Panc1 (cell line): ENCODE results near the gene CBX7. TPM values are rescaled to one million over a fixed set of nuclear protein-coding genes. Genes with fewer than 3 reads are reported as not detected.

ENCODE experiments used
- ATAC-seq: fragments of 200-7000 bp; cut with Tn5 transposase; 2 replicates; pipeline ENCODE4 v1.9.1; 2020; ENCODE audit warnings: mild to moderate bottlenecking, moderate library complexity
- BruUV-seq: library from RNA; stranded (reverse); fragments of 400-500 nt; replicated peaks from 2 replicates; lab custom pipeline; 2021; lab: Mats Ljungman, UMichigan
- CTCF ChIA-PET: fragments of 300-600 bp; sonication (Branson Sonifier 250); formaldehyde crosslinking; loops from one replicate; lab custom pipeline; 2022; ENCODE audit warnings: antibody characterized with exemption; lab: Charles Lee
- POLR2A ChIA-PET: fragments of 300-600 bp; sonication (Branson Sonifier 250); formaldehyde crosslinking; loops from one replicate; lab custom pipeline; 2022; ENCODE audit warnings: antibody characterized with exemption; lab: Charles Lee
- DNase-seq: peaks from one replicate; pipeline ENCODE4 v3.0.0-alpha.2; 2010; ENCODE audit warnings: low read depth, low spot score
- H3K27ac ChIP-seq: 2 replicates; pipeline ENCODE4 v1.5.1; 2011; ENCODE audit warnings: mild to moderate bottlenecking, low read length, inconsistent platforms
- H3K27me3 ChIP-seq: fragments of 200-500 bp; sonication (Bioruptor generic); 2 replicates; pipeline ENCODE4 v1.6.0; 2014; ENCODE audit warnings: low read length, inconsistent platforms; ENCODE audit not compliant: control insufficient read depth, insufficient read depth
- H3K36me3 ChIP-seq: fragments of 200-500 bp; sonication (Bioruptor generic); 2 replicates; pipeline ENCODE4 v1.5.1; 2014; ENCODE audit warnings: inconsistent platforms, mild to moderate bottlenecking, low read length, moderate library complexity; ENCODE audit not compliant: control insufficient read depth, insufficient read depth
- H3K4me1 ChIP-seq: 2 replicates; pipeline ENCODE4 v1.5.1; 2011; ENCODE audit warnings: inconsistent platforms, mild to moderate bottlenecking, low read length, moderate library complexity; ENCODE audit not compliant: control insufficient read depth, insufficient read depth
- H3K4me3 ChIP-seq, 2 experiments: 2 replicates each; pipeline ENCODE4 v1.5.1; 2011 to 2012; ENCODE audit warnings: low read depth in 2 of 2, low read length in 2 of 2, mild to moderate bottlenecking in 2 of 2, inconsistent platforms in 1 of 2, moderate library complexity in 1 of 2
- H3K9me3 ChIP-seq: fragments of 200-500 bp; sonication (Bioruptor generic); 2 replicates; pipeline ENCODE4 v1.5.1; 2014; ENCODE audit warnings: low read depth, mild to moderate bottlenecking, inconsistent platforms, low read length, moderate library complexity; ENCODE audit not compliant: control insufficient read depth, insufficient read depth
- POLR2AphosphoS5 ChIP-seq: IDR thresholded peaks from 2 replicates; pipeline ENCODE4 v1.6.1; 2012; ENCODE audit warnings: mild to moderate bottlenecking, low read depth, low read length, moderate library complexity
- SIN3A ChIP-seq: IDR thresholded peaks from 2 replicates; pipeline ENCODE4 v1.6.1; 2012; ENCODE audit warnings: low read depth, mild to moderate bottlenecking, low read length, moderate library complexity, borderline replicate concordance; ENCODE audit not compliant: insufficient read depth
- TCF7L2 ChIP-seq: IDR thresholded peaks from 2 replicates; pipeline ENCODE4 v1.6.1; 2011; ENCODE audit warnings: mild to moderate bottlenecking, low read depth, low read length, inconsistent platforms
- in situ Hi-C: cut with HindIII; loops from 2 replicates; pipeline ENCODE4 v1.10.0; 2016; ENCODE audit warnings: low sequenced_read_pairs, low pct_unique_long_range_greater_than_20kb
- intact Hi-C: fragments of 100-400 bp; cut with micrococcal nuclease; formaldehyde crosslinking; loops from one replicate; pipeline ENCODE4 v1.10.0; 2022; ENCODE audit not compliant: unreplicated experiment
- total RNA-seq: library from RNA; stranded (reverse); gene quantifications from one replicate; pipeline ENCODE4 v1.2.1, GENCODE V29; 2021; ENCODE audit not compliant: unreplicated experiment
- TF ChIP-seq, protein P1 (sequence below), 2 experiments: IDR thresholded peaks; 2 replicates each; pipeline ENCODE4 v1.6.1; 2011 to 2012; ENCODE audit warnings: low read depth in 2 of 2, control low read depth in 1 of 2, low read length in 1 of 2, mild to moderate bottlenecking in 1 of 2, moderate library complexity in 1 of 2; ENCODE audit not compliant: insufficient read depth in 1 of 2
- TF ChIP-seq, protein P2 (sequence below): fragments of 450-650 bp; IDR thresholded peaks from 2 replicates; pipeline ENCODE4 v1.5.1; 2017; ENCODE audit warnings: mild to moderate bottlenecking

CBX7 gene
- total RNA-seq, 1 experiment from 2014 or later, result 14.5 TPM

DNA sequence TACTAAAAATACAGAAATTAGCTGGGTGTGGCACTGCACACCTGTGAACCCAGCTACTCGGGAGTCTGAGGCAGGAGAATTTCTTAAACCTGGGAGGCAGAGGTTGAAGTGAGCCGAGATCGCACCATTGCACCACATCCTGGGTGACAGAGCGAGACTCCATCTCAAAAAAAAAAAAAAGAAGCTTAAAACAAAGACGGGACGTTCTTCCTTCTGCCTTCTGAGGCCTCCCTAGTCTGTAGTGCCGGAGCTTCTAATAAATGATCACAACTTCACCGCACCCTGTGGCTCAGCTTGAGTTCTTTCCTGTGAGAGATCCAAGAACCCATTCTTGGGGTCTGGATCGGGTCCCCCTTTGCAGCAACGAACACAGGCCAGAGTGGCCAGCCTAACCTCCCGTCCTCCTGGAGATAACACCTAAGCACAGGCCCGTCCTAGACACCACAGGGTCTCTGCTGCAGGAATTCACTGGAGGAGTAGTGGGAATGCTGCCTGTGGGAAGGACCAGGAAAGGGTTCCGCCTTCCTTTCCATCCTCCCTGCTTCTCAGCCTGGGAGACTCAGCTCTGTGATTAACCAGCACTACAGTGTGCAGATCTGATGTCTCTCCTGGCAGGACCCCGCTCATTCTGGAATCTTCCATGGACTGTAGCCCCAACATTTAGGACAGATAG, 57.6 kb downstream of the CBX7 start:
- DNase-seq, result no peak
- TF ChIP-seq TCF7L2 (no peak), POLR2AphosphoS5 (no peak), SIN3A (no peak)
- TF ChIP-seq, protein P1, sequence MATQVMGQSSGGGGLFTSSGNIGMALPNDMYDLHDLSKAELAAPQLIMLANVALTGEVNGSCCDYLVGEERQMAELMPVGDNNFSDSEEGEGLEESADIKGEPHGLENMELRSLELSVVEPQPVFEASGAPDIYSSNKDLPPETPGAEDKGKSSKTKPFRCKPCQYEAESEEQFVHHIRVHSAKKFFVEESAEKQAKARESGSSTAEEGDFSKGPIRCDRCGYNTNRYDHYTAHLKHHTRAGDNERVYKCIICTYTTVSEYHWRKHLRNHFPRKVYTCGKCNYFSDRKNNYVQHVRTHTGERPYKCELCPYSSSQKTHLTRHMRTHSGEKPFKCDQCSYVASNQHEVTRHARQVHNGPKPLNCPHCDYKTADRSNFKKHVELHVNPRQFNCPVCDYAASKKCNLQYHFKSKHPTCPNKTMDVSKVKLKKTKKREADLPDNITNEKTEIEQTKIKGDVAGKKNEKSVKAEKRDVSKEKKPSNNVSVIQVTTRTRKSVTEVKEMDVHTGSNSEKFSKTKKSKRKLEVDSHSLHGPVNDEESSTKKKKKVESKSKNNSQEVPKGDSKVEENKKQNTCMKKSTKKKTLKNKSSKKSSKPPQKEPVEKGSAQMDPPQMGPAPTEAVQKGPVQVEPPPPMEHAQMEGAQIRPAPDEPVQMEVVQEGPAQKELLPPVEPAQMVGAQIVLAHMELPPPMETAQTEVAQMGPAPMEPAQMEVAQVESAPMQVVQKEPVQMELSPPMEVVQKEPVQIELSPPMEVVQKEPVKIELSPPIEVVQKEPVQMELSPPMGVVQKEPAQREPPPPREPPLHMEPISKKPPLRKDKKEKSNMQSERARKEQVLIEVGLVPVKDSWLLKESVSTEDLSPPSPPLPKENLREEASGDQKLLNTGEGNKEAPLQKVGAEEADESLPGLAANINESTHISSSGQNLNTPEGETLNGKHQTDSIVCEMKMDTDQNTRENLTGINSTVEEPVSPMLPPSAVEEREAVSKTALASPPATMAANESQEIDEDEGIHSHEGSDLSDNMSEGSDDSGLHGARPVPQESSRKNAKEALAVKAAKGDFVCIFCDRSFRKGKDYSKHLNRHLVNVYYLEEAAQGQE (IDR thresholded peaks at IDR 0.05; ENCODE audit: insufficient read depth in 1 of 2, low read depth in 2 of 2, low read length in 1 of 2), result no peak
- TF ChIP-seq, protein P2, sequence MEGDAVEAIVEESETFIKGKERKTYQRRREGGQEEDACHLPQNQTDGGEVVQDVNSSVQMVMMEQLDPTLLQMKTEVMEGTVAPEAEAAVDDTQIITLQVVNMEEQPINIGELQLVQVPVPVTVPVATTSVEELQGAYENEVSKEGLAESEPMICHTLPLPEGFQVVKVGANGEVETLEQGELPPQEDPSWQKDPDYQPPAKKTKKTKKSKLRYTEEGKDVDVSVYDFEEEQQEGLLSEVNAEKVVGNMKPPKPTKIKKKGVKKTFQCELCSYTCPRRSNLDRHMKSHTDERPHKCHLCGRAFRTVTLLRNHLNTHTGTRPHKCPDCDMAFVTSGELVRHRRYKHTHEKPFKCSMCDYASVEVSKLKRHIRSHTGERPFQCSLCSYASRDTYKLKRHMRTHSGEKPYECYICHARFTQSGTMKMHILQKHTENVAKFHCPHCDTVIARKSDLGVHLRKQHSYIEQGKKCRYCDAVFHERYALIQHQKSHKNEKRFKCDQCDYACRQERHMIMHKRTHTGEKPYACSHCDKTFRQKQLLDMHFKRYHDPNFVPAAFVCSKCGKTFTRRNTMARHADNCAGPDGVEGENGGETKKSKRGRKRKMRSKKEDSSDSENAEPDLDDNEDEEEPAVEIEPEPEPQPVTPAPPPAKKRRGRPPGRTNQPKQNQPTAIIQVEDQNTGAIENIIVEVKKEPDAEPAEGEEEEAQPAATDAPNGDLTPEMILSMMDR, result no peak
- H3K4me3 ChIP-seq, result no peak overlapping the region
- H3K27ac ChIP-seq, result no peak overlapping the region
- H3K4me1 ChIP-seq, result no peaks in the 10 kb centered on the region
- intact Hi-C loops (no loop called here), in situ Hi-C loops (no loop called here)
- ChIA-PET POLR2A (no interaction called here), CTCF (interaction anchor here (0.7 kb wide), 2 partner anchors 29 to 313 kb away, joined by 3 read pairs; no protein-coding TSS in a partner anchor)
- no peaks in the 10 kb centered on the region for H3K9me3 ChIP-seq
- no TSS peak for BruUV-seq
- no peak for ATAC-seq
- no peaks in the 10 kb centered on the region for H3K27me3 ChIP-seq
- no peaks in the 10 kb centered on the region for H3K36me3 ChIP-seq

DNA sequence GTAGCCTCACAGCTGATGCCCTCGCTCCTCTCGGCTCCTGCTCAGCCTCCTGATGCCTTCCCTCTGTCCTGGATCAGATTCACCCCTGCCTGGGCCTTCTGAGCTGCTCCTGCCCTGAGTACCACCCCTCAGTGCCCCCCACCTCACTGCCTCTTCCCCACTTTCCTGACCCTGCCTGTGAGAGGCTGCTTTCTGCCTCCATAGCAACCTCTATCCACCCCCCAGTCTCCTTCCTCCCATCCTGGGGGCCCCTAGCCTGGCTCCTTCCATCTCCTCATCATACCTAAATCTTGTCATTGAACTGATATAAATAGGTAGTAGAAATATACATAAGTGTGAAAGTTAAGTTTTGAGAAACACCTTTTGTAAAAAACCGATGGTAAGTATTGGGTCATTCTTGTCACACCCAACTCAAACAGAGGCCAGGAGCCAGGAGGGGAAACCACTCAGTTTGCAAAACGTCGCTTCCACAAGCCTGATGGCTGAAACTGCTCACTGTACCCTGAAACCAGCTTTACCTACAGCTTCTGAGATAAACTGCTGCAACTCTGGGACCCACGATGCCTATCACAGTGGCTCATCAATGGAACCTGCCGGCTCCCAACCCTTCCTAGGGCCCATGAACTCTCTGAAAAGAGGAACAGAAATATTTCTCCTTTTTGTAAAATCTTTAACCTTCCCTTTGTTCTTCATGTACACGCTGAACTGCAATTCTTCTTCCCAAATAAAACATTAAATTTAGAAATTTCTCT, 60.2 kb downstream of the CBX7 start:
- intact Hi-C loops, result no loop called here
- CTCF ChIA-PET, result no interaction called here
- no peak for DNase-seq
- TF ChIP-seq SIN3A, result no peak
- no peak for TF ChIP-seq TCF7L2
- TF ChIP-seq, protein P1 (IDR thresholded peaks at IDR 0.05; ENCODE audit: insufficient read depth in 1 of 2, low read depth in 2 of 2, low read length in 1 of 2), result no peak
- TF ChIP-seq POLR2AphosphoS5, result no peak
- TF ChIP-seq, protein P2, result no peak
- H3K4me3 ChIP-seq, result no peak overlapping the region
- H3K27me3 ChIP-seq, result no peaks in the 10 kb centered on the region
- in situ Hi-C loops, result no loop called here
- H3K36me3 ChIP-seq, result no peaks in the 10 kb centered on the region
- no peaks in the 10 kb centered on the region for H3K9me3 ChIP-seq
- no peaks in the 10 kb centered on the region for H3K4me1 ChIP-seq
- POLR2A ChIA-PET, result no interaction called here
- ATAC-seq, result no peak
- no TSS peak for BruUV-seq
- H3K27ac ChIP-seq, result no peak overlapping the region
